ENCODE data around the gene POLR2A. TPM values are rescaled to one million over a fixed set of nuclear protein-coding genes. Genes with fewer than 3 reads are reported as not detected.
A peak's percentile ranks its signal among the peaks of the same experiment; 100 is the strongest.

The POLR2A gene
- total RNA-seq, 4 donors from 2014 or later, result 29.5 to 66.4 (median 46.9) TPM

GRCh38 chr17:7443499-7444485, 40.4 kb upstream of the POLR2A start:
- intact Hi-C loops (cut with DNase I), result no loop called here
- DNase-seq (ENCODE audit: extremely low spot score), result no peak
- TF ChIP-seq POLR2AphosphoS5 (IDR thresholded peaks at IDR 0.05) (no peak), POLR2A (IDR thresholded peaks at IDR 0.05; ENCODE audit: low read depth) (no peak), EP300 (IDR thresholded peaks at IDR 0.05) (no peak)
- TF ChIP-seq, protein P1, sequence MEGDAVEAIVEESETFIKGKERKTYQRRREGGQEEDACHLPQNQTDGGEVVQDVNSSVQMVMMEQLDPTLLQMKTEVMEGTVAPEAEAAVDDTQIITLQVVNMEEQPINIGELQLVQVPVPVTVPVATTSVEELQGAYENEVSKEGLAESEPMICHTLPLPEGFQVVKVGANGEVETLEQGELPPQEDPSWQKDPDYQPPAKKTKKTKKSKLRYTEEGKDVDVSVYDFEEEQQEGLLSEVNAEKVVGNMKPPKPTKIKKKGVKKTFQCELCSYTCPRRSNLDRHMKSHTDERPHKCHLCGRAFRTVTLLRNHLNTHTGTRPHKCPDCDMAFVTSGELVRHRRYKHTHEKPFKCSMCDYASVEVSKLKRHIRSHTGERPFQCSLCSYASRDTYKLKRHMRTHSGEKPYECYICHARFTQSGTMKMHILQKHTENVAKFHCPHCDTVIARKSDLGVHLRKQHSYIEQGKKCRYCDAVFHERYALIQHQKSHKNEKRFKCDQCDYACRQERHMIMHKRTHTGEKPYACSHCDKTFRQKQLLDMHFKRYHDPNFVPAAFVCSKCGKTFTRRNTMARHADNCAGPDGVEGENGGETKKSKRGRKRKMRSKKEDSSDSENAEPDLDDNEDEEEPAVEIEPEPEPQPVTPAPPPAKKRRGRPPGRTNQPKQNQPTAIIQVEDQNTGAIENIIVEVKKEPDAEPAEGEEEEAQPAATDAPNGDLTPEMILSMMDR (IDR thresholded peaks at IDR 0.05), result no peak
- peaks cover 35 to 51% (median 47%) of the 10 kb centered on the region in 4 donors for H3K4me1 ChIP-seq
- no peak overlapping the region for H3K27ac ChIP-seq (replicated peaks in 1 of 4)
- no peaks in the 10 kb centered on the region for H3K9me3 ChIP-seq
- no peaks in the 10 kb centered on the region for H3K36me3 ChIP-seq
- peaks cover 0 to 99% (median 51%) of the 10 kb centered on the region in 4 donors for H3K27me3 ChIP-seq
- WGBS, result 80% methylated on average over 4 of the region's 7 CpGs
- H3K4me3 ChIP-seq, result no peak overlapping the region

GRCh38 chr17:7444682-7445618, 39.2 kb upstream of the POLR2A start, which contains the start of gene CHRNB1:
CHRNB1 (plus strand) TSS chr17:7445061; CDS start chr17:7445128, 67 bp downstream.
- Histone ChIP-seq H3K27me3 (peaks cover 0 to 94% (median 40%) of the 10 kb centered on the region in 4 donors), H3K4me3 (peak within 1 kb of the TSS; percentile 39 to 57 (median 50)), H3K4me1 (peaks cover 23 to 39% (median 35%) of the 10 kb centered on the region in 4 donors), H3K9me3 (no peaks in the 10 kb centered on the region), H3K36me3 (no peaks in the 10 kb centered on the region), H3K27ac (replicated peaks in 1 of 4) (no peak within 1 kb of the TSS)
- peak; percentile 93 for DNase-seq (ENCODE audit: extremely low spot score)
- intact Hi-C loops (cut with DNase I), result no loop called here
- TF ChIP-seq POLR2AphosphoS5 (IDR thresholded peaks at IDR 0.05), result no peak
- TF ChIP-seq, protein P1 (IDR thresholded peaks at IDR 0.05), result no peak
- TF ChIP-seq EP300 (IDR thresholded peaks at IDR 0.05), result no peak
- no peak for TF ChIP-seq POLR2A (IDR thresholded peaks at IDR 0.05; ENCODE audit: low read depth)
- 4% methylated on average over 27 of the region's 51 CpGs for WGBS

- peak overlapping the region; percentile 39 to 57 (median 50) for H3K4me3 ChIP-seq
Measured at GRCh38 chr17:7445619-7445968, 38.6 kb upstream of the POLR2A start.

DNA sequence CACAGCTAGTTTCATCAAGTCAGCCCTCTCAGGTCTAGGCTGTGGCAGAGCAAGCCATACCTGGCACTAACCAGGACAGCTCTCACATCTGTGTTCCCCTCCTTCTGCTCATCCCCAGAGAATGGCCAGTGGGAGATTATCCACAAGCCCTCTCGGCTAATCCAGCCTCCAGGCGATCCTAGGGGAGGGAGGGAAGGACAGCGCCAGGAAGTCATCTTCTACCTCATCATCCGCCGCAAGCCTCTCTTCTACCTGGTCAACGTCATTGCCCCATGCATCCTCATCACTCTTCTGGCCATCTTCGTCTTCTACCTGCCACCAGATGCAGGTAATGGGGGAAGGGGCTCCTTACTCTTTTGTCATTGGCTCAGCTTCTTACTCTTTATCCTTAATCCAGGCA, 35.7 kb upstream of the POLR2A start:
- no peak for TF ChIP-seq POLR2AphosphoS5 (IDR thresholded peaks at IDR 0.05)
- no peak for TF ChIP-seq POLR2A (IDR thresholded peaks at IDR 0.05; ENCODE audit: low read depth)
- TF ChIP-seq, protein P1 (IDR thresholded peaks at IDR 0.05), result no peak
- intact Hi-C loops (cut with DNase I), result no loop called here
- Histone ChIP-seq H3K4me3 (no peak overlapping the region), H3K27ac (replicated peaks in 1 of 4) (no peak overlapping the region), H3K9me3 (no peaks in the 10 kb centered on the region), H3K36me3 (no peaks in the 10 kb centered on the region), H3K27me3 (peaks cover 0 to 60% (median 25%) of the 10 kb centered on the region in 4 donors), H3K4me1 (peaks cover 13 to 22% (median 20%) of the 10 kb centered on the region in 4 donors)
- 87% methylated on average over 7 of the region's 7 CpGs for WGBS
- no peak for DNase-seq (ENCODE audit: extremely low spot score)

More at GRCh38 chr17:7445619-7445968, 38.6 kb upstream of the POLR2A start:
- TF ChIP-seq POLR2AphosphoS5 (IDR thresholded peaks at IDR 0.05) (no peak), POLR2A (IDR thresholded peaks at IDR 0.05; ENCODE audit: low read depth) (no peak), EP300 (IDR thresholded peaks at IDR 0.05) (no peak)
- TF ChIP-seq, protein P1 (IDR thresholded peaks at IDR 0.05), result no peak
- Histone ChIP-seq H3K36me3 (no peaks in the 10 kb centered on the region), H3K4me1 (peaks cover 17 to 33% (median 29%) of the 10 kb centered on the region in 4 donors), H3K27ac (replicated peaks in 1 of 4) (no peak overlapping the region), H3K27me3 (peaks cover 0 to 88% (median 33%) of the 10 kb centered on the region in 4 donors), H3K9me3 (no peaks in the 10 kb centered on the region)
- DNase-seq (ENCODE audit: extremely low spot score), result no peak
- 13% methylated on average over 16 of the region's 16 CpGs for WGBS
- intact Hi-C loops (cut with DNase I), result no loop called here
